Thoracic aorta (tissue), 2 donors: ENCODE results near the gene PLPP7. TPM values are rescaled to one million over a fixed set of nuclear protein-coding genes. Genes with fewer than 3 reads are reported as not detected.
"Not testable (repeated sequence)": the region's sequence is repeated elsewhere in the genome, so short reads cannot be mapped to it uniquely, and the experiment has no call there.

Source experiments
- ATAC-seq: fragments of 150-250 bp; one replicate; pipeline ENCODE4 v1.8.0; 2017; ENCODE audit warnings: low read depth; ENCODE audit not compliant: insufficient number of reproducible peaks, low FRiP score
- DNase-seq: peaks from one replicate; pipeline ENCODE4 v3.0.0-alpha.2; 2020; ENCODE audit warnings: low spot score
- H3K27ac ChIP-seq, 2 donors: fragments of 200-600 bp; sonication (generic); 1 replicate in 1 of 2; 2 replicates in 1 of 2; pipeline ENCODE4 v1.5.1; 2016; ENCODE audit warnings: mild to moderate bottlenecking in 2 of 2, moderate library complexity in 2 of 2
- H3K27me3 ChIP-seq: fragments of 200-600 bp; sonication (generic); replicated peaks from 2 replicates; pipeline ENCODE4 v1.6.0; 2016; ENCODE audit warnings: mild to moderate bottlenecking; ENCODE audit not compliant: insufficient read depth
- H3K36me3 ChIP-seq: fragments of 200-600 bp; sonication (generic); one replicate; pipeline ENCODE4 v1.5.1; 2016
- H3K4me1 ChIP-seq, 2 donors: fragments of 200-600 bp; sonication (generic); 1 replicate in 1 of 2; 2 replicates in 1 of 2; pipeline versions ENCODE4 v1.5.1 to v1.6.0; 2016; ENCODE audit warnings: low read depth in 2 of 2, mild to moderate bottlenecking in 1 of 2; ENCODE audit not compliant: control insufficient read depth in 1 of 2
- H3K4me3 ChIP-seq: fragments of 200-600 bp; sonication (generic); 2 replicates; pipeline ENCODE4 v1.5.1; 2016; ENCODE audit warnings: mild to moderate bottlenecking
- H3K9me3 ChIP-seq: fragments of 200-600 bp; sonication (generic); 2 replicates; pipeline ENCODE4 v1.5.1; 2016
- CTCF ChIP-seq: fragments of 200-600 bp; sonication (generic); IDR thresholded peaks from one replicate; pipeline ENCODE4 v1.5.1; 2019; ENCODE audit warnings: antibody characterized with exemption
- total RNA-seq, 2 donors: library from RNA; depleted of rRNA; stranded (reverse); fragments of >200 nt; gene quantifications; one replicate each; pipeline versions ENCODE4 v1.1.0 to v1.2.3, GENCODE V29; 2016

PLPP7 gene
- total RNA-seq, 2 donors from 2014 or later = 14.2 to 29.0 TPM

- DNase-seq = no peak
These were observed 47.8 kb downstream of the PLPP7 start for GRCh38 chr9:131337131-131337848.

GRCh38 chr9:131339212-131339611 lies 49.7 kb downstream of the PLPP7 start:
- not testable (repeated sequence) for H3K36me3 ChIP-seq, DNase-seq, H3K4me1 ChIP-seq, H3K27ac ChIP-seq, H3K27me3 ChIP-seq, ATAC-seq, H3K4me3 ChIP-seq, H3K9me3 ChIP-seq

More at GRCh38 chr9:131337131-131337848, 47.8 kb downstream of the PLPP7 start:
- Histone ChIP-seq H3K27ac (no peak overlapping the region), H3K9me3 (no peaks in the 10 kb centered on the region), H3K36me3 (no peaks in the 10 kb centered on the region), H3K27me3 (no peaks in the 10 kb centered on the region), H3K4me1 (peaks cover 9 to 12% of the 10 kb centered on the region in 2 donors), H3K4me3 (no peak overlapping the region)
- ATAC-seq = no peak
- no peak for TF ChIP-seq CTCF

- not testable (repeated sequence) for ATAC-seq, DNase-seq
These were observed 55.5 kb downstream of the PLPP7 start for GRCh38 chr9:131344931-131345535.

GRCh38 chr9:131346559-131346958 lies 57.0 kb downstream of the PLPP7 start:
- no peak for DNase-seq
- no peak for TF ChIP-seq CTCF
- no peaks in the 10 kb centered on the region for H3K9me3 ChIP-seq
- no peak for ATAC-seq
- H3K4me1 ChIP-seq = peaks cover 7 to 9% of the 10 kb centered on the region in 2 donors
- H3K27me3 ChIP-seq = no peaks in the 10 kb centered on the region
- H3K4me3 ChIP-seq = no peak overlapping the region
- no peak overlapping the region for H3K27ac ChIP-seq
- no peaks in the 10 kb centered on the region for H3K36me3 ChIP-seq

More at GRCh38 chr9:131344931-131345535, 55.5 kb downstream of the PLPP7 start:
- not testable (repeated sequence) for H3K4me1 ChIP-seq, H3K27ac ChIP-seq, H3K9me3 ChIP-seq, H3K36me3 ChIP-seq, H3K4me3 ChIP-seq, H3K27me3 ChIP-seq

GRCh38 chr9:131347376-131348020 lies 58.0 kb downstream of the PLPP7 start:
- H3K36me3 ChIP-seq = no peaks in the 10 kb centered on the region
- H3K27ac ChIP-seq = no peak overlapping the region
- no peak for ATAC-seq
- DNase-seq = no peak
- H3K4me1 ChIP-seq = peaks cover 7 to 9% of the 10 kb centered on the region in 2 donors
- no peak overlapping the region for H3K4me3 ChIP-seq
- TF ChIP-seq CTCF = no peak
- H3K27me3 ChIP-seq = no peaks in the 10 kb centered on the region
- H3K9me3 ChIP-seq = no peaks in the 10 kb centered on the region
